GM12801 (cell line): Measurements from ENCODE around the gene SLC44A5.

ENCODE experiments used
- CTCF ChIP-seq: IDR thresholded peaks from one replicate; pipeline ENCODE4 v1.5.1; 2011; ENCODE audit warnings: control low read depth; ENCODE audit not compliant: insufficient read length; ENCODE audit errors: extremely low read depth

The SLC44A5 gene

GRCh38 chr1:75159154-75159553 is 451.8 kb downstream of the SLC44A5 start:
- no peak for TF ChIP-seq CTCF
